Tibial artery (tissue), 4 donors: ENCODE measurements around the gene CAPZB.
A peak's percentile ranks its signal among the peaks of the same experiment; 100 is the strongest.

Experiments
- DNase-seq, 2 donors: peaks; one replicate each; pipeline ENCODE4 v3.0.0-alpha.2; 2019
- H3K27ac ChIP-seq, 2 donors: fragments of 200-600 bp; sonication (generic) in 1 of 2; 1 replicate in 1 of 2; 2 replicates in 1 of 2; pipeline ENCODE4 v1.5.1; 2018 to 2019; ENCODE audit warnings: mild to moderate bottlenecking in 1 of 2
- H3K27me3 ChIP-seq, 2 donors: fragments of 200-600 bp; sonication (generic) in 1 of 2; one replicate each; pipeline versions ENCODE4 v1.5.1 to v1.6.0; 2016 to 2019
- H3K36me3 ChIP-seq, 3 donors: fragments of 200-600 bp; sonication (generic) in 2 of 3; one replicate each; pipeline ENCODE4 v1.5.1; 2016 to 2019; ENCODE audit warnings: mild to moderate bottlenecking in 2 of 3
- H3K4me1 ChIP-seq, 4 donors: fragments of 200-600 bp; sonication (generic) in 2 of 4; 1 replicate in 3 of 4; 2 replicates in 1 of 4; pipeline ENCODE4 v1.5.1; 2016 to 2019
- H3K4me3 ChIP-seq, 2 donors: fragments of 200-600 bp; sonication (generic) in 1 of 2; 1 replicate in 1 of 2; 2 replicates in 1 of 2; pipeline ENCODE4 v1.5.1; 2018 to 2019; ENCODE audit warnings: mild to moderate bottlenecking in 2 of 2
- H3K9me3 ChIP-seq, 3 donors: fragments of 200-600 bp; sonication (generic) in 1 of 3; one replicate each; pipeline ENCODE4 v1.5.1; 2016 to 2019
- CTCF ChIP-seq, 2 experiments: fragments of 200-600 bp in 1 of 2; fragments of 450-650 bp in 1 of 2; IDR thresholded peaks; one replicate each; pipeline ENCODE4 v1.5.1; 2017 to 2019; ENCODE audit warnings: antibody characterized with exemption in 2 of 2, mild to moderate bottlenecking in 1 of 2, moderate library complexity in 1 of 2
- intact Hi-C: fragments of 100-400 bp; cut with DNase I; formaldehyde crosslinking; loops from one replicate; pipeline ENCODE4 v1.15.0; 2023; ENCODE audit warnings: low total_unique reads

CAPZB gene

DNA sequence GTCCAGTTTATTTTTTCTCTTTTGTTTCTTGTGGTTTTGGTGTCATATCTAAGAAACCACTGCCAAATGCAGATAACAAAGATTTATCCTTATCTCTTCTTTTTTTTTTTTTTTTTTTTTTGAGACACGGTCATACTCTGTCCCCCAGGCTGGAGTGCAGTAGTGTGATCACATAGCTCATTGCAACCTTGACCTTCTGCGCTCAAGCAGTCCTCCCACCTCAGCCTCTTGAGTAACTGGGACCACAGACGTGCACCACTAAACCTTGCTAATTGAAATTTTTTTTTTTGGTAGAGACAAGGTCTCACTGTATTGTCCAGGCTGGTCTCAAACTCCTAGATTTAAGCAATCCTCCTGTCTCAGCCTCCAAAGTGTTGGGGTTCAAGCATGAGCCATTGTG, 164.3 kb downstream of the CAPZB start:
- Histone ChIP-seq H3K4me3 (no peak overlapping the region), H3K36me3 (peaks cover 15 to 73% (median 41%) of the 10 kb centered on the region in 3 donors), H3K27ac (no peak overlapping the region), H3K4me1 (peaks cover 0 to under 1% (median 0%) of the 10 kb centered on the region in 4 donors), H3K27me3 (no peaks in the 10 kb centered on the region), H3K9me3 (no peaks in the 10 kb centered on the region)
- no peak for TF ChIP-seq CTCF (IDR thresholded peaks at IDR 0.05)
- DNase-seq: no peak
- intact Hi-C loops: no loop called here

- Histone ChIP-seq H3K4me1 (peaks cover 0 to 6% (median 0%) of the 10 kb centered on the region in 4 donors), H3K36me3 (peaks cover 0 to 61% (median 22%) of the 10 kb centered on the region in 3 donors), H3K4me3 (no peak overlapping the region), H3K27me3 (no peaks in the 10 kb centered on the region), H3K9me3 (no peaks in the 10 kb centered on the region), H3K27ac (no peak overlapping the region)
- intact Hi-C loops: no loop called here
- DNase-seq: no peak
- no peak for TF ChIP-seq CTCF (IDR thresholded peaks at IDR 0.05)
Measured at GRCh38 chr1:19319196-19319595, 166.1 kb downstream of the CAPZB start.

GRCh38 chr1:19317126-19317910, 168.0 kb downstream of the CAPZB start:
- Histone ChIP-seq H3K4me3 (no peak overlapping the region), H3K27me3 (no peaks in the 10 kb centered on the region), H3K4me1 (peaks cover 0 to 24% (median 11%) of the 10 kb centered on the region in 4 donors), H3K36me3 (peaks cover 0 to 42% (median 11%) of the 10 kb centered on the region in 3 donors), H3K27ac (no peak overlapping the region), H3K9me3 (no peaks in the 10 kb centered on the region)
- intact Hi-C loops: no loop called here
- DNase-seq: peak in 1 of 2 donors; percentile 57
- TF ChIP-seq CTCF (IDR thresholded peaks at IDR 0.05): no peak

- no peak for TF ChIP-seq CTCF (IDR thresholded peaks at IDR 0.05)
- H3K4me3 ChIP-seq: no peak overlapping the region
- H3K9me3 ChIP-seq: no peaks in the 10 kb centered on the region
- H3K27me3 ChIP-seq: no peaks in the 10 kb centered on the region
- peak in 1 of 2 donors; percentile 57 for DNase-seq
- intact Hi-C loops: no loop called here
- no peak overlapping the region for H3K27ac ChIP-seq
- H3K4me1 ChIP-seq: peaks cover 0 to 34% (median 20%) of the 10 kb centered on the region in 4 donors
- peaks cover 0 to 35% (median 8%) of the 10 kb centered on the region in 3 donors for H3K36me3 ChIP-seq
Measured at GRCh38 chr1:19315378-19316198, 169.8 kb downstream of the CAPZB start.

- TF ChIP-seq CTCF (IDR thresholded peaks at IDR 0.05): no peak
- intact Hi-C loops: no loop called here
- Histone ChIP-seq H3K9me3 (no peaks in the 10 kb centered on the region), H3K4me3 (no peak overlapping the region), H3K27ac (no peak overlapping the region), H3K27me3 (no peaks in the 10 kb centered on the region), H3K4me1 (peaks cover 0 to 37% (median 20%) of the 10 kb centered on the region in 4 donors), H3K36me3 (peaks cover 0 to 22% (median 8%) of the 10 kb centered on the region in 3 donors)
- no peak for DNase-seq
Measured at GRCh38 chr1:19313961-19314882, 171.1 kb downstream of the CAPZB start.
